H54 (cell line): Measurements from ENCODE around the gene TICAM1.

Experiments used
- DNase-seq: peaks from one replicate; pipeline ENCODE4 v3.0.0; 2011; ENCODE audit warnings: low spot score, mixed read lengths; ENCODE audit not compliant: insufficient read length
- FAIRE-seq: peaks from 3 replicates; lab custom pipeline; 2011; peaks lifted over from hg19 to GRCh38; lab: Jason Lieb, UNC
- POLR2A ChIP-seq: IDR thresholded peaks from 2 replicates; pipeline ENCODE4 v1.6.1; 2011; ENCODE audit warnings: low read depth, mild to moderate bottlenecking, low read length

Gene TICAM1

DNA sequence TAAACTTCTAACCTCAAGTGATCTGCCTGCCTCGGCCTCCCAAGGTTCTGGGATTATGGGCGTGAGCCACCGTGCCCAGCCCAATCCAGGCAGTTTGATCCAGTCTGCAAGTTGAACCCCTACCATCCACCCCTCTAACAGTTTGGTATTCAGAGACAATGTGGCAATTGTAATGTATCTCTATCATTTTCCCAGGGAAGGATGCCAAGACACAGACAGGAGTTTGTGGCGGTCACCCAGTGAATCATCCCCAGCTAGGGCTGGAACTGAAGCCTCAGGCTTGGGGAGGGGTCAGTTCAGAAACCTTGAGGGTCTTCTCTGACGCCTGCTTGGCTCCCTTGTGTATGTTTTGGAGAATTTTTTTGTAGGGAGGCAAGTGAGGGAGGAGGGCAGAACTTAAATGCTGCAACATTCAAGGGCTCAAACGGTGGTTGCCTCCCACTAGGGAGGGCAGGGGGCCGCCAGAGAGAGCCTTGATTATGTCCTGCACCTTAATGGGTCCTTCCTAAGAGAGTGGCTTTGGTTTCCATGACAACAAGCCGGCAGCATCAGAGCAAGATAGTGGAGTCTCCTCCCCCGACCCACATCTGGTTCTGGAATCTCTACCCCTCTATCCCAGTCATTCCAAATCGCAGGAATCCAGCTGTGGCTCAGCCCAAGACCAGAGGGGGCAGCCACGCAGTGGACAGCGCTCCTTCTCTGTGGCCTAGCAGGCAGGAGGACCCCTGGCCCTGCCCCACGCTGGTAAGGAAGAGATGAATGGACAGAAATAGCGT is 54.9 kb downstream of the TICAM1 start:
- DNase-seq (no peak), FAIRE-seq (no peak)
- TF ChIP-seq POLR2A = no peak

DNA sequence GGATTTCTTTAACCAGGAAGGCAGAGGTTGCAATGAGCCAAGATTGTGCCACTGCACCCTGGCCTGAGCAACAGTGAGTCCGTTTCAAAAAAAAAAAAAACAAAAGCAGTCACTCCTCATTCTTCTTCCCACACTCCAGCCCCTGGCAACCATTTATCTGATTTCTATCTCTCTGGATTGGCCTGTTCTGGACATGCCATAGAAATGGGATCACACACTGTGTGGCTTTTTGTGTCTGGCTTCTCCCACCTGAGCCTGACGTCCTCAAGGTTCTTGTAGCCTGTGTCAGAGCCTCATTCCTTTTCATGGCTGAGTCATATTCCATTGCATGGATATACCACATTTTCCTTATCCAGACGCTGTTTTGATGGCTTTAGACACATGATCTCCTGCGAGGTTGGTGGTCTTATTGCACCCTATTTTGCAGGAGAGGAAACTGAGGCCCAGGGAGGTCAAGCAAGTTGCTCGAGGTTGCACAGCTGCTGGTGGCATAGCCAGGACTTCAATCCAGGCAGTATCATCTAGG is 55.8 kb downstream of the TICAM1 start:
- DNase-seq (no peak), FAIRE-seq (no peak)
- no peak for TF ChIP-seq POLR2A

DNA sequence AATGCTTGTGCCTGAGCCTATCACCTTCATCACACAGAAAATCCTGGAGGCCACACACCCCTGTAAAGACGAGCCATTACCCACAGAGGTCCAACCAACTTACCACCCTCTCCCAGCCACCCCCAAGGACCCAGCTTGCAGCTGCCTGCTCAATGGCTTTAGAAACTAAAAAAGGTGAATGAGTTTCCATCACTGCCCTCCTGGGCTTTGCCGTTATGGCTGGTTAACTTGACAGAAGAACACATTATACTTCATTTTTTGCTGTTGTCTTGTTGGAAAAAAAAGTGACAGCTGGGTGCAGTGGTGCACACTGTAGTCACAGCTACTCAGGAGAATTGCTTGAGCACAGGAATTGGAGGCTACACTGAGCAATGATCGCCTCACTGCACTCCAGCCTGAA is 57.4 kb downstream of the TICAM1 start:
- no peak for FAIRE-seq
- no peak for TF ChIP-seq POLR2A
- DNase-seq = no peak

DNA sequence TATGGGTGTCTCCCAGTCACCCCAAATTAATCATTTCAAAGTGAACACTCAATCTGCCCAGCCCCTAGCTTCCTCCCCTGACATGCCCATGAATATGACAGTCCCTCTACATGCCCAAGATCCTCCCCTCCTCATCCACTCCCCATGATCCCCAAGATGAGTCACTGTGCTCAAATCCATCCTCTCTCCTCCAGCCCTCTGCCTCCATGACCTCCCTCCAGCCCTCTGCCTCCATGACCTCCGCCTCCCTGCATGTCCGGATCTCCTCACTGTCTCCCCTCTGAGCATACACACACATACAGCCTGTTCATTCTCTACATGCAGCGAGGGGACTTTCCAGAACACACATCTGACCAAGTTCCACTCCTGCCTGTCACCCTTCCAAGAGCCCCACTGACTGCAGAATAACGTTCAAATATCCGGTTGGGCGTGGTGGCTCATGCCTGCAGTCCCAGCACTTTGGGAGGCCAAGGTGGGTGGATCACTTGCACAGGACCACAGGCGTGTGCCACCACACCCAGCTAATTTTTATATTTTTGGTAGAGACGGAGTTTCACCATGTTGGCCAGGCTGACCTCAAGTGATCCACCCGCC is 58.4 kb downstream of the TICAM1 start:
- TF ChIP-seq POLR2A = no peak
- FAIRE-seq (no peak), DNase-seq (no peak)

DNA sequence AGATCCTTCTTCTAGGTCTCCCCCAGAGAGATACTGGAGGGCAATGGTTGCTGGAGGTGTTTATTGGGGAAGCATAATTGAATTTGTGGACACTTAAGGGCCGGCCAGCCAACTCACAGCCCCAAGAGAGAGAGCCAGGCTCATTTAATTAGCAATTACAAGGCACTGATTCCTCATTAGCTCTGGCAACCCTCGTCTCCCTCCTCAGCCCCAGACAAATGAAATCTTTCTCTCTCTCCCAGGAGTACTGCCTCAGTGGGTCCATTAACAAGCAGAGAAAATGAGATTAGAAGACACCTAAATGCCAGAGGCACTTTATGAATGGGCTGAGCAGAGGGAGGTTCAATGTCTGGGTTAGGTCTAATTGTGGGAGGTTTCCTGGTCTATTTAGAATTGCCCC is 58.9 kb downstream of the TICAM1 start:
- no peak for FAIRE-seq
- TF ChIP-seq POLR2A = no peak
- no peak for DNase-seq

DNA sequence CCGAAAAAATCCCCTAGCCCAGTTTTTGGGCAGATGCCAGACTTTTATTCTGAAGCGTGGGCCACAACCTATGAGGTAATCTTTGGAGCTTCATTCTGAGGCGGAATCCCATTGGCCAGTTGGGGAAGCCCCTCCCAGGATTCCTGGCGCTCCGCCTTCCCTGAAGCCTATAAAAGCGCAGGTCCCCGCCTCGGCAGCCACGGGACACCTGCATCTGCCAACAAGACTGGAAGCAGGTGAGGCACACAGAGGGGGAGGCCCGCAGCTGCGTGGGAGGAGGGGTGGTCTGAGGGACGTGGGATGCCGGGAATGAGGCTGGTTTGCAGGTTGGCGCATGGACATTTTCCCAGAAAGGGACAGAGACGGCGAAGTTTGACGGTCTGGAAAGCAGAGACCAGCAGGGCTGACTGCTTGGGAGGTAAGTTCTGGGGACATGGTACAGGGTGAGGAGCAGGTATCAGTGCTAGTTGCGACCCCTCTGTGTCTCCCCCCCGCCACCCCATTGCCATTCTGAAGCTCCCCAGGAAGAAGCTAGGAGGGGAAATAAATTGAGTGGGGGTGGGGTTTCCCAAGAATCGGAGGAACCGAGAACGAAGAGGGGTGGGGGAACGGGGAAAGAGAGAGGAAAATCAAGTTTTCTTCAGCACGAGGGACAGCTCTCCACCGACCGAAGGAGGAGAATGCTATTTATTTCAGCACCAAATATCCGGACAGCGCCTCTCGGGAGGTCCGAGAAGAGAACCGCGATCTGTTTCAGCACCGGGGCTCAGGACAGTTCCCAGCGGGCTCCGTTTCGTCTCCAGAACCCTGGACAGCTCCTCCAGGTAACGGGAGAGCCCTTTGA is 62.4 kb downstream of the TICAM1 start:
- FAIRE-seq = no peak
- TF ChIP-seq POLR2A = no peak
- DNase-seq = no peak
